IMR-90 (cell line): Measurements from ENCODE around the gene GRB2. TPM values are rescaled to one million over a fixed set of nuclear protein-coding genes. Genes with fewer than 3 reads are reported as not detected.

Source experiments
- ATAC-seq: fragments of 200-7000 bp; cut with Tn5 transposase; 2 replicates; pipeline ENCODE4 v1.9.1; 2020; ENCODE audit warnings: low read depth, mild to moderate bottlenecking, moderate library complexity
- BruUV-seq: library from RNA; stranded (reverse); fragments of 400-500 nt; replicated peaks from 2 replicates; lab custom pipeline; 2021; lab: Mats Ljungman, UMichigan
- CTCF ChIA-PET: fragments of 300-600 bp; formaldehyde crosslinking; extraction: SDS; loops from one replicate; lab custom pipeline; 2021; ENCODE audit warnings: antibody characterized with exemption; lab: Yijun Ruan, JAX
- POLR2A ChIA-PET: fragments of 300-600 bp; sonication (Branson Sonifier 250); formaldehyde crosslinking; loops from one replicate; lab custom pipeline; 2022; ENCODE audit warnings: antibody characterized with exemption; ENCODE audit not compliant: unreplicated experiment; lab: Charles Lee
- DNase-seq: peaks from one replicate; pipeline ENCODE4 v3.0.0; 2013
- H2AFZ ChIP-seq: replicated peaks from 2 replicates; pipeline ENCODE3; 2013; ENCODE audit warnings: low read length, mild to moderate bottlenecking; ENCODE audit not compliant: poor library complexity
- H2AK5ac ChIP-seq: 2 replicates; pipeline ENCODE4 v1.6.1; 2013; ENCODE audit warnings: low read depth, low read length, inconsistent platforms
- H2AK9ac ChIP-seq: replicated peaks from 2 replicates; pipeline ENCODE3; 2013; ENCODE audit warnings: mild to moderate bottlenecking, low read depth, low read length, moderate library complexity; ENCODE audit not compliant: poor library complexity
- H2BK120ac ChIP-seq: 2 replicates; pipeline ENCODE4 v1.6.1; 2013; ENCODE audit warnings: low read depth, low read length, inconsistent platforms
- H2BK15ac ChIP-seq: 3 replicates; pipeline ENCODE4 v1.6.1; 2013; ENCODE audit warnings: low read depth, low read length, inconsistent platforms
- H2BK20ac ChIP-seq: 2 replicates; pipeline ENCODE4 v1.6.1; 2013; ENCODE audit warnings: low read depth, mild to moderate bottlenecking, inconsistent platforms, low read length, moderate library complexity
- H2BK5ac ChIP-seq: 2 replicates; pipeline ENCODE4 v1.6.1; 2013; ENCODE audit warnings: mild to moderate bottlenecking, low read depth, low read length, inconsistent platforms; ENCODE audit not compliant: poor library complexity, severe bottlenecking
- H3K14ac ChIP-seq: replicated peaks from 2 replicates; pipeline ENCODE4 v1.6.1; 2013; ENCODE audit warnings: low read depth, low read length, inconsistent platforms
- H3K18ac ChIP-seq: 2 replicates; pipeline ENCODE4 v1.6.1; 2013; ENCODE audit warnings: low read depth, low read length, control low read depth
- H3K23ac ChIP-seq: 2 replicates; pipeline ENCODE4 v1.6.1; 2013; ENCODE audit warnings: low read depth, low read length, inconsistent platforms
- H3K27ac ChIP-seq: 2 replicates; pipeline ENCODE4 v1.5.1; 2013; ENCODE audit warnings: mild to moderate bottlenecking, control low read depth, low read length; ENCODE audit not compliant: insufficient read depth
- H3K27me3 ChIP-seq: 2 replicates; pipeline ENCODE4 v1.6.1; 2013; ENCODE audit warnings: low read length; ENCODE audit not compliant: control insufficient read depth, insufficient read depth
- H3K36me3 ChIP-seq: 2 replicates; pipeline ENCODE4 v1.6.1; 2013; ENCODE audit warnings: low read length, mixed read lengths; ENCODE audit not compliant: control insufficient read depth, insufficient read depth
- H3K4ac ChIP-seq: 2 replicates; pipeline ENCODE4 v1.6.1; 2013; ENCODE audit warnings: low read depth, low read length, inconsistent platforms
- H3K4me1 ChIP-seq: 2 replicates; pipeline ENCODE4 v1.6.1; 2013; ENCODE audit warnings: low read length, mixed read lengths; ENCODE audit not compliant: control insufficient read depth, insufficient read depth
- H3K4me2 ChIP-seq: 2 replicates; pipeline ENCODE4 v1.6.1; 2013; ENCODE audit warnings: low read depth, mild to moderate bottlenecking, control low read depth, low read length, moderate library complexity
- H3K4me3 ChIP-seq: 2 replicates; pipeline ENCODE4 v1.5.1; 2013; ENCODE audit warnings: low read depth, mild to moderate bottlenecking, control low read depth, low read length, moderate library complexity; ENCODE audit not compliant: insufficient read depth
- H3K56ac ChIP-seq: 2 replicates; pipeline ENCODE4 v1.6.1; 2013; ENCODE audit warnings: low read length, inconsistent platforms; ENCODE audit not compliant: insufficient read depth; ENCODE audit errors: extremely low read depth
- H3K79me1 ChIP-seq, 2 experiments: 2 replicates each; pipeline ENCODE4 v1.6.1; 2013; ENCODE audit warnings: low read length in 2 of 2, inconsistent platforms in 1 of 2, low read depth in 1 of 2
- H3K9ac ChIP-seq: 2 replicates; pipeline ENCODE4 v1.6.1; 2013; ENCODE audit warnings: low read depth, low read length, control low read depth
- H3K9me1 ChIP-seq: 2 replicates; pipeline ENCODE4 v1.6.1; 2013; ENCODE audit warnings: low read length, inconsistent platforms; ENCODE audit not compliant: insufficient read depth
- H3K9me3 ChIP-seq: 2 replicates; pipeline ENCODE4 v1.6.1; 2013; ENCODE audit warnings: low read length; ENCODE audit not compliant: control insufficient read depth, insufficient read depth
- H4K20me1 ChIP-seq: 2 replicates; pipeline ENCODE4 v1.6.1; 2013; ENCODE audit warnings: low read length, inconsistent platforms; ENCODE audit not compliant: insufficient read depth
- H4K5ac ChIP-seq: 2 replicates; pipeline ENCODE4 v1.6.1; 2013; ENCODE audit warnings: mild to moderate bottlenecking, low read depth, low read length, control low read depth
- H4K8ac ChIP-seq, 2 experiments: 2 replicates each; pipeline ENCODE4 v1.6.1; 2013; ENCODE audit warnings: low read depth in 2 of 2, low read length in 2 of 2, control low read depth in 1 of 2, inconsistent platforms in 1 of 2
- H4K91ac ChIP-seq: 2 replicates; pipeline ENCODE4 v1.6.1; 2013; ENCODE audit warnings: low read depth, low read length, inconsistent platforms; ENCODE audit not compliant: insufficient read depth
- CHD1 ChIP-seq: IDR thresholded peaks from 2 replicates; pipeline ENCODE4 v1.6.1; 2012; ENCODE audit warnings: low read depth, low read length, improper control_type of control experiment
- MXI1 ChIP-seq: IDR thresholded peaks from 2 replicates; pipeline ENCODE4 v1.6.1; 2012; ENCODE audit warnings: low read depth, mild to moderate bottlenecking, low read length, moderate library complexity, borderline replicate concordance
- RAD21 ChIP-seq: IDR thresholded peaks from 2 replicates; pipeline ENCODE4 v1.6.1; 2012; ENCODE audit warnings: low read length, improper control_type of control experiment
- SMC3 ChIP-seq: fragments of 150-350 bp; IDR thresholded peaks from 2 replicates; pipeline ENCODE4 v1.6.1; 2016; ENCODE audit warnings: low read depth, mild to moderate bottlenecking, antibody characterized with exemption, low read length, moderate library complexity
- WGBS, 2 experiments: methylation state at CpG; one replicate each; pipeline versions ENCODE4 v1.1.5 to v1.1.7; 2013; ENCODE audit warnings: missing lambda C conversion rate in 2 of 2; ENCODE audit not compliant: insufficient read length in 1 of 2; ENCODE audit errors: extremely low coverage in 2 of 2; 5-methylcytosine and 5-hydroxymethylcytosine counted together
- dilution Hi-C: fragments of 300-500 bp; cut with HindIII; formaldehyde crosslinking; loops from one replicate; pipeline ENCODE4 v1.14.3; 2018; ENCODE audit warnings: low sequenced_read_pairs; ENCODE audit not compliant: unreplicated experiment
- in situ Hi-C: fragments of 300-500 bp; cut with MboI; formaldehyde crosslinking; loops from 3 replicates; pipeline ENCODE4 v1.14.3; 2019; ENCODE audit warnings: low sequenced_read_pairs, inconsistent platforms, mixed read lengths
- intact Hi-C: fragments of 100-400 bp; cut with micrococcal nuclease; formaldehyde crosslinking; loops from 2 replicates; pipeline ENCODE4 v1.10.0; 2022
- polyA plus RNA-seq, 3 experiments: library from polyadenylated mRNA; depleted of rRNA; stranded (reverse); fragments of >200 nt; gene quantifications; 2 replicates each; pipeline ENCODE4 v1.2.3, GENCODE V29; 2012; ENCODE audit warnings: low replicate concordance in 1 of 3
- total RNA-seq: library from RNA; depleted of rRNA; stranded (reverse); fragments of >200 nt; gene quantifications from 2 replicates; pipeline ENCODE4 v1.2.3, GENCODE V29; 2012

The GRB2 gene
- total and polyA plus RNA-seq, 2 of the 4 experiments (the other 2 are of a cell fraction), result 49.3 to 62.1 TPM

DNA sequence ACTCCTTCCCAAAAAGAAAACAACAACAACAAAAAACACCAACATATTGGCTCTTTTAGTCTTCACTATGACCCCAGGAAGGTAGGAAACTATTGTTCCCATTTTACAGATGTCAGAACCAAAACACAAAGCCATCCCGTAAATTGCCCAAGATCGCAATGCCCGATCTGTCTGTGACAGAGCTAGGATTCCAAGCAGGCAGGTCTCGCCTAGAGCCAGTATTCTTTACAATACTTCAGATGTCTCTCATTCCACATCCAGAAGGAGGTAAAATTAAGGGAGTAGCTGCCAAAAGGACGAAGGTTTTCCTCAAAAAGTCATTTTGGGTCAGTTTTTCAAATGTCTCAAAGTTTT, 21.7 kb downstream of the GRB2 start:
- ATAC-seq, result no peak
- DNase-seq, result no peak
- Histone ChIP-seq H4K5ac (no peak overlapping the region), H3K9me3 (no peaks in the 10 kb centered on the region), H3K14ac (no peak overlapping the region), H4K20me1 (peaks cover 58% of the 10 kb centered on the region), H4K8ac (no peak overlapping the region), H2AK5ac (no peak overlapping the region), H3K27ac (no peak overlapping the region), H4K91ac (no peak overlapping the region), H3K79me1 (peaks cover 12 to 70% of the 10 kb centered on the region in 2 experiments), H2AFZ (no peak overlapping the region), H3K18ac (no peak overlapping the region), H3K23ac (no peak overlapping the region), H3K4me3 (no peak overlapping the region), H2BK5ac (no peak overlapping the region), H2AK9ac (no peak overlapping the region), H3K4ac (no peak overlapping the region), H3K36me3 (peaks cover 10% of the 10 kb centered on the region), H3K4me2 (no peak overlapping the region), H2BK120ac (no peak overlapping the region), H3K27me3 (no peaks in the 10 kb centered on the region), H3K9ac (no peak overlapping the region), H3K56ac (no peak overlapping the region), H2BK15ac (no peak overlapping the region), H2BK20ac (no peak overlapping the region), H3K9me1 (peaks cover 13% of the 10 kb centered on the region), H3K4me1 (peaks cover 4% of the 10 kb centered on the region)
- in situ Hi-C loops (no loop called here), intact Hi-C loops (loop anchor here (1.0 kb wide), 1 partner anchor 9 kb away; no protein-coding TSS in a partner anchor), dilution Hi-C loops (no loop called here)
- BruUV-seq, result no TSS peak
- POLR2A ChIA-PET, result no interaction called here
- CTCF ChIA-PET, result no interaction called here
- TF ChIP-seq RAD21, result no peak
- TF ChIP-seq SMC3, result no peak
- TF ChIP-seq MXI1, result no peak
- TF ChIP-seq CHD1, result no peak
- WGBS, 2 experiments, result no CpG with 5 or more reads among the region's 5 CpGs
